Thyroid gland (tissue), 4 donors: ENCODE data around the gene PRR3.

Experiments used
- CTCF ChIP-seq, 6 experiments: fragments of 200-600 bp in 3 of 6; fragments of 450-650 bp in 3 of 6; sonication (generic) in 3 of 6; IDR thresholded peaks; one replicate each; pipeline ENCODE4 v1.5.1; 2016 to 2019; ENCODE audit warnings: antibody characterized with exemption in 6 of 6, mild to moderate bottlenecking in 2 of 6, inconsistent platforms in 1 of 6, moderate library complexity in 1 of 6
- POLR2A ChIP-seq, 2 donors: fragments of 450-650 bp; IDR thresholded peaks; one replicate each; pipeline ENCODE4 v1.6.1; 2017; ENCODE audit warnings: antibody characterized with exemption in 2 of 2, mild to moderate bottlenecking in 2 of 2, moderate library complexity in 1 of 2

DNA sequence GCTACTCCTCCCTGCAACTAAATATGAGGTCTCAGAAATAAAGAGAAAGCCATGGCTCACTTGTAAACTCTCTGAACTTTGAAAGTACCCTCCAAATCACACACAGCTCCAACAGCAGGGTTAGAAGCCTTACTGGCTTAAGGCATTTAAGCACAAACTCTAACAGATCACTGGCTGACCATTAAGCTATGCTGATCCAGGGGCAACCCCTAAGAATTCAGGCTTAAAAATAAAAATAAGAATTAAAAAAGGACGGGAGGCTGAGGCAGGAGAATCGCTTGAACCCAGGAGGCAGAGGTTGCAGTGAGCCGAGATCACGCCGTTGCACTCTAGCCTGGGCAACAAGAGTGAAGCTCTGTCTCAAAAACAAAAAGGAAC lies 45.9 kb upstream of the PRR3 start:
- TF ChIP-seq CTCF (IDR thresholded peaks at IDR 0.05) (no peak), POLR2A (IDR thresholded peaks at IDR 0.05) (no peak)
